Ovary (tissue), 3 donors: Measurements from ENCODE around the gene TMEM250.

Source experiments
- EP300 ChIP-seq: sonication (generic); formaldehyde crosslinking; IDR thresholded peaks from one replicate; pipeline ENCODE4 v1.6.1; 2017; ENCODE audit warnings: antibody characterized with exemption
- POLR2A ChIP-seq: fragments of 450-650 bp; IDR thresholded peaks from one replicate; pipeline ENCODE4 v1.6.1; 2017; ENCODE audit warnings: antibody characterized with exemption, mild to moderate bottlenecking, moderate library complexity
- TF ChIP-seq, protein P1 (sequence below), 3 donors: fragments of 450-650 bp in 2 of 3; fragments of 200-600 bp in 1 of 3; IDR thresholded peaks; one replicate each; pipeline versions ENCODE4 v1.5.1 to v1.8.0; 2016 to 2022; ENCODE audit warnings: antibody characterized with exemption in 3 of 3, mild to moderate bottlenecking in 1 of 3
- donor health status: DM: no; HTN: no; CAD: no.

DNA sequence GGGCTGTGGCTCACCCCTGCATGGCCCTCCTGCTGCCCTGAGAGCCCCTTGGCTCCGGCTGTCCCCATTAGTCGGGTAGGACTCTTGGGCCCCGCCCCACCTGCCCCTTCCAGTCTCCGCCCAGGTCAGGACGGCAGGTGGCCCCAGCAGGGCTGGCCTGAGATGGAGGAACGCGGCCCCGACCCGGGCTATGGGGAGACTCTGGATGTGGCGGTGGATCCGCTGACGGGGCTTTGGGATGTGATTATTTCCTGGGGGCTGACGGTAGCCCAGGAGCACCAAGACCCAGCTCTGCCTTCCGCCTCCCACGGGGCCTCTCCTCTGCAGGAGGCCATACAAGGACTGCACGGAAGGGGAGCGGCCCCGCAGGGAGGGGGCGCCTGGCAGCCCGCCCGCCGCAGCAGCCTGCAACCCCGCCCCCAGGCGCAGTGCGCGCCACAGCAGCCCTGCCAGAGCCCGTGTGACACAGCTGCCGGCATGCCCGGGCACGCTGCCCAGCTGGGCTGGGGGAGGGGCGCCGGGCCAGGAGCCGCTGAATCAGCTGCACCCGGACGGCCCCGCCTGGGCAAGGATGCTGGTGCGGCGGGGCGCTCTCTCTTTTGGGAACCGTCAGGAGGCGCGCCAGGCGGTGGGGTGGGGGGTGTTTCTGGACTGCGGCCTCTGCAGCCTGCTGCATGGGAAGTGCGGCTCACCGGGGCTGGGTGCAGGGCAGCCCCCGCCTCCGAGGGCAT, 9.2 kb downstream of the TMEM250 start:
- no peak for TF ChIP-seq POLR2A
- no peak for TF ChIP-seq EP300
- TF ChIP-seq, protein P1, sequence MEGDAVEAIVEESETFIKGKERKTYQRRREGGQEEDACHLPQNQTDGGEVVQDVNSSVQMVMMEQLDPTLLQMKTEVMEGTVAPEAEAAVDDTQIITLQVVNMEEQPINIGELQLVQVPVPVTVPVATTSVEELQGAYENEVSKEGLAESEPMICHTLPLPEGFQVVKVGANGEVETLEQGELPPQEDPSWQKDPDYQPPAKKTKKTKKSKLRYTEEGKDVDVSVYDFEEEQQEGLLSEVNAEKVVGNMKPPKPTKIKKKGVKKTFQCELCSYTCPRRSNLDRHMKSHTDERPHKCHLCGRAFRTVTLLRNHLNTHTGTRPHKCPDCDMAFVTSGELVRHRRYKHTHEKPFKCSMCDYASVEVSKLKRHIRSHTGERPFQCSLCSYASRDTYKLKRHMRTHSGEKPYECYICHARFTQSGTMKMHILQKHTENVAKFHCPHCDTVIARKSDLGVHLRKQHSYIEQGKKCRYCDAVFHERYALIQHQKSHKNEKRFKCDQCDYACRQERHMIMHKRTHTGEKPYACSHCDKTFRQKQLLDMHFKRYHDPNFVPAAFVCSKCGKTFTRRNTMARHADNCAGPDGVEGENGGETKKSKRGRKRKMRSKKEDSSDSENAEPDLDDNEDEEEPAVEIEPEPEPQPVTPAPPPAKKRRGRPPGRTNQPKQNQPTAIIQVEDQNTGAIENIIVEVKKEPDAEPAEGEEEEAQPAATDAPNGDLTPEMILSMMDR (IDR thresholded peaks at IDR 0.05) = no peak
